Globus pallidus (tissue), 1 donor: ENCODE measurements around the gene NLE1.

ENCODE experiments used
- DNase-seq: peaks from one replicate; pipeline ENCODE4 v3.0.0-alpha.2; 2015; ENCODE audit warnings: low spot score

The NLE1 gene

GRCh38 chr17:35086164-35086563 is 55.9 kb downstream of the NLE1 start:
- DNase-seq: no peak

GRCh38 chr17:35084987-35085386 is 57.1 kb downstream of the NLE1 start:
- DNase-seq: no peak

GRCh38 chr17:35083071-35083470 is 59.0 kb downstream of the NLE1 start:
- peak; percentile 48 for DNase-seq

- DNase-seq: peak; percentile 57
Observed at GRCh38 chr17:35082073-35082657, 59.9 kb downstream of the NLE1 start.

DNA sequence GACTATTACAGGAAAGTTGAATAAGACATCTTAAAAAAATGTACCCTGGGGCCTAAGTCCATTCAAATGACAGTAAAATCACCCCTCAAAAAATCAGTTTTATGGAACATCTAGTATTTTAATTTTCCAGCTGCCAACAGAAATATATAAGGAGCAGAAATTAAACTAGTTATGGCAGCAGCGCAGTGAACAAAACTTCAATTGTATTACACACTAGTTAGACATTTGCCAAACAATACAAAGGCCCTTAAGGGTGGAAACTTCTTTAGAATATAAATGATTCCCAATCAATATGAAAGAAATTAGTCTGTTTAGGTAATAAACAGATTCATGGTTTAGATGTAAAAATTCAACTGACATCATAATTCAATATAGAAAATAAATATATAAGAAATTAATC is 60.5 kb downstream of the NLE1 start:
- peak; percentile 76 for DNase-seq

- no peak for DNase-seq
Observed at GRCh38 chr17:35080536-35080935, 61.6 kb downstream of the NLE1 start.

- DNase-seq: no peak
Observed at GRCh38 chr17:35079547-35080423, 62.3 kb downstream of the NLE1 start.
